NCI-H2081 (cell line): ENCODE results near the gene SH3PXD2A.

Source experiments
- DNase-seq, 2 experiments: peaks; one replicate each; lab custom pipeline; 2025; lab: John Stamatoyannopoulos, UW

SH3PXD2A gene

GRCh38 chr10:103559776-103560175 lies 295.6 kb downstream of the SH3PXD2A start:
- no peak for DNase-seq

- no peak for DNase-seq
These were observed 296.5 kb downstream of the SH3PXD2A start for GRCh38 chr10:103558911-103559310.

GRCh38 chr10:103557455-103557854 lies 297.9 kb downstream of the SH3PXD2A start:
- DNase-seq: no peak

- DNase-seq: no peak
These were observed 298.9 kb downstream of the SH3PXD2A start for GRCh38 chr10:103556383-103557007.

GRCh38 chr10:103555712-103556111 lies 299.7 kb downstream of the SH3PXD2A start:
- DNase-seq: no peak

- DNase-seq: no peak
These were observed 300.1 kb downstream of the SH3PXD2A start for GRCh38 chr10:103555325-103555649.

GRCh38 chr10:103554488-103555324 lies 300.7 kb downstream of the SH3PXD2A start:
- DNase-seq: peak; percentile 37 to 47

GRCh38 chr10:103553743-103554487 lies 301.5 kb downstream of the SH3PXD2A start:
- DNase-seq: no peak

GRCh38 chr10:103552856-103553742 lies 302.3 kb downstream of the SH3PXD2A start:
- DNase-seq: no peak

GRCh38 chr10:103551619-103552602 lies 303.5 kb downstream of the SH3PXD2A start:
- DNase-seq: no peak

- DNase-seq: no peak
These were observed 305.1 kb downstream of the SH3PXD2A start for GRCh38 chr10:103550229-103550628.

GRCh38 chr10:103549349-103549685 lies 306.1 kb downstream of the SH3PXD2A start:
- no peak for DNase-seq

GRCh38 chr10:103548581-103549348 lies 306.6 kb downstream of the SH3PXD2A start:
- DNase-seq: peak; percentile 64 to 81

- DNase-seq: no peak
These were observed 307.4 kb downstream of the SH3PXD2A start for GRCh38 chr10:103548006-103548405.

- DNase-seq: no peak
These were observed 307.9 kb downstream of the SH3PXD2A start for GRCh38 chr10:103547391-103547946.

GRCh38 chr10:103546401-103546800 lies 309.0 kb downstream of the SH3PXD2A start:
- no peak for DNase-seq

GRCh38 chr10:103545771-103546281 lies 309.6 kb downstream of the SH3PXD2A start:
- DNase-seq: no peak

GRCh38 chr10:103545366-103545765 lies 310.0 kb downstream of the SH3PXD2A start:
- DNase-seq: no peak

- no peak for DNase-seq
These were observed 310.6 kb downstream of the SH3PXD2A start for GRCh38 chr10:103544657-103545310.
